Dendritic cell treated with granulocyte-macrophage colony-stimulating factor and Interleukin-4, amounts not matched to agents 40 ng/mL and 50 ng/mL, for 4 days (primary cell): ENCODE data around the gene AP3S1.
"Not testable (repeated sequence)": the region's sequence is repeated elsewhere in the genome, so short reads cannot be mapped to it uniquely, and the experiment has no call there.

ENCODE experiments used
- H3K27ac Mint-ChIP-seq: one replicate; pipeline ENCODE4 v1.8.0; 2022; ENCODE audit warnings: mild to moderate bottlenecking, mixed read lengths
- H3K27me3 Mint-ChIP-seq: one replicate; pipeline ENCODE4 v1.8.0; 2022; ENCODE audit warnings: mild to moderate bottlenecking, mixed read lengths
- H3K36me3 Mint-ChIP-seq: one replicate; pipeline ENCODE4 v1.8.0; 2022; ENCODE audit warnings: low read depth, mixed read lengths
- H3K4me1 Mint-ChIP-seq: one replicate; pipeline ENCODE4 v1.8.0; 2022; ENCODE audit warnings: low read depth, mixed read lengths
- H3K4me3 Mint-ChIP-seq: one replicate; pipeline ENCODE4 v1.8.0; 2022; ENCODE audit warnings: mild to moderate bottlenecking, moderate library complexity, mixed read lengths
- H3K9me3 Mint-ChIP-seq: one replicate; pipeline ENCODE4 v1.8.0; 2022; ENCODE audit warnings: mixed read lengths
- intact Hi-C: fragments of 100-400 bp; cut with micrococcal nuclease; formaldehyde crosslinking; loops from one replicate; pipeline ENCODE4 v1.15.0; 2022

The AP3S1 gene

GRCh38 chr5:115841382-115842088 is at the start of gene AP3S1, which contains the start of gene ATG12:
Gene AP3S1, plus strand, starts transcription at chr5:115841935. Its CDS starts 103 bp downstream, at chr5:115842038.
Gene ATG12, minus strand, starts transcription at chr5:115841565. Its CDS starts 13 bp downstream, at chr5:115841552.
- H3K36me3 Mint-ChIP-seq, result peaks cover 26% of the 10 kb centered on the region
- H3K27ac Mint-ChIP-seq, result peak within 1 kb of the TSS; percentile 99
- no peaks in the 10 kb centered on the region for H3K27me3 Mint-ChIP-seq
- peak within 1 kb of the TSS; percentile 93 for H3K4me3 Mint-ChIP-seq
- no peaks in the 10 kb centered on the region for H3K9me3 Mint-ChIP-seq
- intact Hi-C loops, result loop anchor here (1.0 to 5.0 kb wide), 5 partner anchors 215 to 569 kb away; partner anchors contain the start of genes COMMD10, FEM1C and TMED7
- peaks cover 39% of the 10 kb centered on the region for H3K4me1 Mint-ChIP-seq

DNA sequence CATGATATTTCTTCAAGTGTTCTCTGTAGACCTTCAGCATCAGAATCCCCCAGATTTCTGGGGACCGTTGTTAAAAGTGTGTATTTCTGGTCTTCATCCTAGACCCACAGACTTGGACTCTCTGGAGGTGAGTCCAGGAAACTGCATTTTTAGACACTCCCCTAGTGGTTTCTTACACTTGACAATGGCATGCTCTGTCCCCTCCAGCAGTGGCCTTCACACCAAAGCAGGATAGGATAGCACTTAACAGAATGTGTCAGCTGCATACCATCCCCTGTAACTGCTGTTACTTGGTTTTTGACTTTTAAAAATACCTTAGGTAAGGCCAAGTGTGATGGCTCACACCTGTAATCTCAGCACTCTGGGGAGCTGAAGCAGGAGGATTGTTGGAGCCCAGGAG is 46.0 kb upstream of the AP3S1 start:
- intact Hi-C loops, result no loop called here
- H3K27ac Mint-ChIP-seq, result no peak overlapping the region
- H3K9me3 Mint-ChIP-seq, result no peaks in the 10 kb centered on the region
- H3K27me3 Mint-ChIP-seq, result peaks cover 3% of the 10 kb centered on the region
- H3K36me3 Mint-ChIP-seq, result no peaks in the 10 kb centered on the region
- no peaks in the 10 kb centered on the region for H3K4me1 Mint-ChIP-seq
- no peak overlapping the region for H3K4me3 Mint-ChIP-seq

DNA sequence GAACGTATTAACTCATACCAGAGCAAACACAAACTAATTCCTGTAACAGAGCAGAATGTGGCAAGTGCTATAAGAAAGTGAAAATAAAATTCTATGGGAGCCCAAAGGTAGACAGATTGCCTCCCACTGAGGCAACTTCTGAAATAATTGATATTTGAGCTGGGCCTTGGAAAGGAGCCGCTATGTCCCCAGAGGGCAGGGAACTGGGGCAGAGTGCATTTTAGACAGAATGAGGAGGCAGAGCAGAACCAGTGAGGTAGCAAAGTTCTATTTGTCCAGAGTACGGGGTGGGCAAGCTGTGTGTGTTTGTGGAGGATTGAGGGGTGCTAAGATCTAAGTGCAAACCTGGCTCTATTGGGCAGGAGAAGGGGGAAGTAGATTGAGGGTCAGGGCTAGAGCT is 45.1 kb upstream of the AP3S1 start:
- Mint-ChIP-seq H3K4me1 (no peaks in the 10 kb centered on the region), H3K9me3 (no peaks in the 10 kb centered on the region), H3K27ac (no peak overlapping the region), H3K27me3 (peaks cover 3% of the 10 kb centered on the region), H3K4me3 (no peak overlapping the region), H3K36me3 (no peaks in the 10 kb centered on the region)
- intact Hi-C loops, result no loop called here

DNA sequence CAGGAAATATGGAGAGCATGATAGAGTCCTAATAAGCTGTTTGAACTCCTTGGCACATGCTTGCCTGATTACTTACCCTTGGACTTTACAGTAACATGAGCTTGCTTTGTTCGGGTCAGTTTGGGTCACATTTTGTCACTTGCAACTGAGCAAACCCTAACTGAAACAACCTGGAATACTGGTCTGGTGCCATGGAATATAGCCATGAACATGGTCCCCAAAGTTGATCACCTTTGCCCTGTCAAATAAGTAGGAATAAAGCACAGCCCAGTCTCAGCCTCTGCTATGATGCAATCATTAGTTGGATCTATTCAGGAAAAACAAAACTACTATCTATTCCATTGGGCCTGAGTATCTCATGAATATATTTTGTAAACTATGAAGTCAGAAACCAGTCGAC is 43.5 kb upstream of the AP3S1 start:
- Mint-ChIP-seq H3K36me3 (no peaks in the 10 kb centered on the region), H3K4me1 (no peaks in the 10 kb centered on the region), H3K27me3 (peaks cover 3% of the 10 kb centered on the region), H3K27ac (no peak overlapping the region), H3K4me3 (no peak overlapping the region), H3K9me3 (peaks cover 5% of the 10 kb centered on the region)
- intact Hi-C loops, result no loop called here

GRCh38 chr5:115800108-115800507 is 41.6 kb upstream of the AP3S1 start:
- intact Hi-C loops, result no loop called here
- peaks cover 8% of the 10 kb centered on the region for H3K9me3 Mint-ChIP-seq
- H3K27ac Mint-ChIP-seq, result no peak overlapping the region
- no peak overlapping the region for H3K4me3 Mint-ChIP-seq
- peaks cover 1% of the 10 kb centered on the region for H3K27me3 Mint-ChIP-seq
- no peaks in the 10 kb centered on the region for H3K36me3 Mint-ChIP-seq
- H3K4me1 Mint-ChIP-seq, result no peaks in the 10 kb centered on the region

DNA sequence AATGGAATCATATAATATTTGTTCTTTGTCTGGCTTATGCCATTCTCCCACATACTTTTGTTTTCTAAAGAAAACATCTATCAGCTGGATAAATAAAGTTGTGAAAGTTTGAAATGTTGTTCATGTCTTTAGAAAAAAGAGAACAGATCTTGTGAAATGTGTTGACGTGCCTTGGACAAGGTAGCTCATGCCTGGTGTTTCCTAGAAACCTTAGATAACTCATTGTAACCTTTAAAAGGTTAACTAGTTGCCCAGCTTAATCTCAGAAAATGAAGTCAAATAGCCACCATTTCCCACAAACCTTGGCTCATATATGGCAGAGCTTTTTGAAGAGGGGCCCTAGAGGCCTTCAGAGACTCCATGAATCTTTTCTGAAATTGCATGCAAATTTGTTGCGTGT is 40.6 kb upstream of the AP3S1 start:
- Mint-ChIP-seq H3K36me3 (no peaks in the 10 kb centered on the region), H3K27ac (no peak overlapping the region), H3K4me3 (no peak overlapping the region), H3K9me3 (peaks cover 8% of the 10 kb centered on the region), H3K27me3 (peaks cover 1% of the 10 kb centered on the region), H3K4me1 (no peaks in the 10 kb centered on the region)
- intact Hi-C loops, result no loop called here

DNA sequence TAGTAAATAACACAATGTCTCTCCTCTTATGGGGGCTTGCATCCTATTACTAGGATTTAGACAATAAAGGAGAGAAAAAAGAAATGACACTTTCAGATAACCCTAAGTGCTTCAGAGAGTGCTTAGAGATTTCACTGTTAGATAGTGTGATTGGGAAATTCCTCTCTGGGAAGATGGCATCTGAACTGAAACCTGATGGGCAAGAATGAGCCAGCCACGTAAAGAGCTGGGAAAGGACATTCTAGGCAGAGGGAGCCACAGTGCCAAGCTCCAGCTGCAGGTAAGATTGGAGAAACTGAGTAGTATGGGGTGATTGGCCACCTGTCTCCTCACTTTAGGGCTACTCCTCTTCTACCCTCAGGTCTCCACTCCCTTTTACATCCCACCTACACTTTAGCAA is 39.8 kb upstream of the AP3S1 start:
- H3K27me3 Mint-ChIP-seq, result peaks cover 3% of the 10 kb centered on the region
- H3K9me3 Mint-ChIP-seq, result peaks cover 8% of the 10 kb centered on the region
- H3K4me3 Mint-ChIP-seq, result no peak overlapping the region
- H3K4me1 Mint-ChIP-seq, result no peaks in the 10 kb centered on the region
- H3K36me3 Mint-ChIP-seq, result no peaks in the 10 kb centered on the region
- no peak overlapping the region for H3K27ac Mint-ChIP-seq
- intact Hi-C loops, result no loop called here

DNA sequence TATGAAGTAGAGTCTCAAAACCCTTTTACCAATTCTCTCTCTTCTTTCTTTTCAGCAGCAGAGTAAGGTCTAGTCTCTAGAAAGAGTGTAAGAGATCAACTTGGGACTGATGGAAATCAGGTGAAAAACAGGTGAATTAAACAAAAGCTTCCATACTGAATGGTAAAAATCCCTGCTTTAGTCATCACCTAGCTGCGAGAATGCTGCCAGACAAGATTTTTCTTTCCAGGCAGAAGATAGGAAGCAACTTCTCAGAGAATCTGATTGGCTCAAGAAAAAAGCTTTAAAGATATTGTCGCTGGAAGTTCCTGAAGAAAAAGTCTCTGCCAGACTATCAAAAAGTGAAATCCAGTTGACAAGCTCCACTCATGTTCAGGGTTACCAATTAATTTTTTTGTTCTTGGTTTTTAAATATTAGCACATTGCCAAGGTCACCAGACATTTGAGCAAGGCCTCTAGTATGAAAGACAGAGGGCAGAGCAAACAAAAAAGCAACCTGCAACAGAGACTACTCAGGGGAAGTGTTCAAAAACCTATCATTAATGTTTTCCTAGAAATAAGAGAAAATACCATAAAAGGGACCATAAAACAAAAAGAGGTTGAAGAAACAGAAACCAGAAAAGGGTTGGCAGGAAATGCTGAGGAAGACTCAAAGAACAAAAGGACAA is 34.6 kb upstream of the AP3S1 start:
- intact Hi-C loops, result no loop called here
- H3K4me1 Mint-ChIP-seq, result no peaks in the 10 kb centered on the region
- no peak overlapping the region for H3K27ac Mint-ChIP-seq
- peaks cover 15% of the 10 kb centered on the region for H3K27me3 Mint-ChIP-seq
- H3K36me3 Mint-ChIP-seq, result no peaks in the 10 kb centered on the region
- H3K4me3 Mint-ChIP-seq, result no peak overlapping the region
- peaks cover 8% of the 10 kb centered on the region for H3K9me3 Mint-ChIP-seq

DNA sequence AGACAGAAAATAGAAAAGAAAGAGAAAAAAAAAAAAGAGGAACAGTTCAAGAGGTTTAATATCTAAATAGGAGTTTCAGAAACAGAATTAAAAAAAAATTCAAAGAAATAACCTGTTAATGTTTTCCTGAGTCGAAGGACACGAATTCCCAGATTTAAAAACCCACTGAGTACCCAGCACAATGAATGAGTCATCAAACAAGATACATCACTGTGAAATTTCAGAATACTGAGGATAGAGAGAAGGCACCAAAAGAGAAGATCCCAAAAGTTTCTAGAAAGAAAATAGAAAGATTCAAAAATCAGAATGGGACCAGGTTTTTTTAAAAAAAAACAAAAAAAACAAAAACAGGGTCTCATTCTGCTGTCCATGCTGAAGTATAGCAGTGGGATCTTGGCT is 34.1 kb upstream of the AP3S1 start:
- Mint-ChIP-seq H3K4me3 (no peak overlapping the region), H3K27me3 (peaks cover 19% of the 10 kb centered on the region), H3K27ac (no peak overlapping the region), H3K36me3 (no peaks in the 10 kb centered on the region), H3K9me3 (peaks cover 8% of the 10 kb centered on the region), H3K4me1 (no peaks in the 10 kb centered on the region)
- intact Hi-C loops, result no loop called here

DNA sequence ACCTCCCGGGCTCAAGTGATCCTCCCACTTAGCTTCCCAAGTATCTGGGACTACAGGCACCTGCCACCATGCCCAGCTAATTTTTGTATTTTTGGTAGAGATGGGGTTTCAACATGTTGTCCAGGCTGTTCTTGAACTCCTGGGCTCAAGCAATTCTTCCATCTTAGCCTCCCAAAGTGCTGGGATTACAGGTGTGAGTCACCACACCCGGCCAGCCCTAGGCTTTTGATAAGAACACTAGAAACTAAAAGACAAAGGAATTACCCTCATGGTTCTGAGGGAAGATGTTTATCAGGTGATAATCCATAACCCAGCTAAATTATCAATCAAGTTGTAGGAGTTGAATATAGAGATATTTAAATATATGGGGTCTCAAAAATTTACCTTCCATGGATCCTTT is 33.7 kb upstream of the AP3S1 start:
- H3K36me3 Mint-ChIP-seq, H3K4me3 Mint-ChIP-seq, H3K9me3 Mint-ChIP-seq, intact Hi-C loops, H3K4me1 Mint-ChIP-seq, H3K27ac Mint-ChIP-seq: not testable (repeated sequence)
- H3K27me3 Mint-ChIP-seq, result peaks cover 22% of the 10 kb centered on the region

DNA sequence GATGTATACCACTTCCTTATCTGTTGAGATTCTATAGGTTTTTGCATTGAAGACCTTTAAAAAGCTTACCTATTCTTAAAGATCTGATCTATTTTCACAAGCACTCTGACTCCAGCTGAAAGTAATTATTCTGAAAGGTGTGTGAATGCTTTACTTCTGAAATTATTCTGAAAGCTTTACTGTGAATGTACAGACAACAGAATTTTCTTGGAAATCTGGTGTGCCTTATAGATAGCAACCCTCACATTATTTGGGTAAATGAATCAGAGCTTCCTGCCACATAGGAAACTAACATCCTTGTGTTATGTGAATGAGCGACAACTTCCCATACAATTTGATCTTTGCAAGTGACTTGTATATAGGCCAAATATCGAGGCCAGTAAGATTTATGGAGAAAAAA is 31.8 kb upstream of the AP3S1 start:
- Mint-ChIP-seq H3K4me3 (no peak overlapping the region), H3K9me3 (no peaks in the 10 kb centered on the region), H3K4me1 (peaks cover under 1% of the 10 kb centered on the region), H3K36me3 (no peaks in the 10 kb centered on the region), H3K27ac (no peak overlapping the region), H3K27me3 (peaks cover 39% of the 10 kb centered on the region)
- intact Hi-C loops, result no loop called here

DNA sequence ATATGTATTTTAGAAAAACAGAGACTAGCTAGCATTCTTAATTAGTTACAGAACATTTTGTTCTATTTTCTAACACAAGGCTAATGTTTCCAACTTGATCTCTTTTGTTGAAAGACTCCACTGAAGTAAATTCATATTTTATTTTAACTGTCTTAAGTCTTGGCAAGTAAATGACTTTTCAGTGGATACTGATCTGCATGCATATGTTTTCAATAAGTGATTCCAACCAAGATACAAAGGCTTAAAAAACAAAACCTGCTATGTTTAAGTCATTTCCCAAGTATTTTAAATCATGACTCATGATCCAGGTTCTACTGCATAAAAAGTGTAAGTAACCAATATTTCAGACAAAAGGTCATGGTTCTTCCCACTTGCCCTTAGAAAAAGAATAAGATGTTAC is 31.0 kb upstream of the AP3S1 start:
- Mint-ChIP-seq H3K36me3 (no peaks in the 10 kb centered on the region), H3K9me3 (no peaks in the 10 kb centered on the region), H3K27ac (no peak overlapping the region), H3K27me3 (peaks cover 48% of the 10 kb centered on the region), H3K4me3 (no peak overlapping the region), H3K4me1 (peaks cover 9% of the 10 kb centered on the region)
- intact Hi-C loops, result no loop called here

DNA sequence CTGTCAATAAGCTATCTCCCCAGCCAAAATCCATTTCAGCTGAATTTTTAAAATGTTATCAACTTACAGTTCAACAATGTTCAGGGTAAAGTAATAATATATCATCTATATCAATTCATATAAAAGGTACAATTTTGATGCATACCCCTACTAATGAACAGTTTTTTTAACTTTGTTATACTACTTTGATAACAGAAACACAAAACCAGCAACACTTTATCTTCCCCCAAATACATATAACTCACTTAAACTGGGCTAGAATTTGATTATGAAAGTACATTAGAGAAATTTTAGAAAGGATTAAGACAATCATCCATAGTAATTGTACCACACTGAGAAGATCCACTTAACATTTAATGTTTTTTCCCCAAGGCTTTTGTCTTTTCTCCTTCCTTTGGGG is 30.3 kb upstream of the AP3S1 start:
- H3K36me3 Mint-ChIP-seq, result no peaks in the 10 kb centered on the region
- no peaks in the 10 kb centered on the region for H3K9me3 Mint-ChIP-seq
- peaks cover 54% of the 10 kb centered on the region for H3K27me3 Mint-ChIP-seq
- intact Hi-C loops, result no loop called here
- H3K4me1 Mint-ChIP-seq, result peaks cover 16% of the 10 kb centered on the region
- no peak overlapping the region for H3K4me3 Mint-ChIP-seq
- H3K27ac Mint-ChIP-seq, result no peak overlapping the region

DNA sequence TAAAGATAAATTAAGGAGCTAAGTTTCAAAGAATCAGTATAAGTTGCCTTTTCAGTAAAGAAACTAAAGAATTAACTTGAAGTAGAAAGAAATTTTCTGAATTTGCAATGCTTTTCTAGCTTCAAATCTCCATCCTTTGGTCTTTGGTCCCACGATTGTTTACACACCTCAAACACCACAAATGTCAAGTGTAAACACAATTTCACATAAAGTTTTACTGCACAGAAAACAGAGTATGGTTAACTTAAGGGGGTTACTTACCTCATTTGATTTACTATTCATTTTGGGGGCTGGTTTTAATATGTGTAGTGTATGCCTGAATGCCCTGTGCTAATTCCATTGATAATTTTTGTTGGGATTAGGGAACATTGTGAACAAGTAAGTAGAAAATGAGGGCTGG is 29.4 kb upstream of the AP3S1 start:
- Mint-ChIP-seq H3K27me3 (peaks cover 60% of the 10 kb centered on the region), H3K9me3 (no peaks in the 10 kb centered on the region), H3K4me3 (no peak overlapping the region), H3K36me3 (no peaks in the 10 kb centered on the region), H3K4me1 (peaks cover 22% of the 10 kb centered on the region), H3K27ac (no peak overlapping the region)
- intact Hi-C loops, result no loop called here

DNA sequence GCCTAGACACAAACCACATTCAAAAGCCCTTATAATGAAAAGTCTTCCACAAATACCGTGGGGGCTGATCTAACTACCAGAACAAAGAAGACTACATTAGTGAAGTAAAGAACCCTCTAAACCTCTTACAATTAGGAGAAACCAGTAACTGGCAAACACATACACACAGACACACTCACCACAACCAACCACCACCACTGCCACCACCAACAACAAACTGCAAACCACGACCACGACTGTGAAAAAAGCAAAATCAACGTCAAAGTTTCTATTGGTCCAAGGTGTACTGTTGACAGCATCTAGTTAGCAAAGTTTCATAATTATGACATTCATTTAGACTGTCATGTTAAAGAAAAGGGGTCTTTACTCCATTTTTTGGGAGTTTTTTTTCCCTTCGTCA is 28.0 kb upstream of the AP3S1 start:
- H3K4me1 Mint-ChIP-seq, result peaks cover 22% of the 10 kb centered on the region
- H3K27me3 Mint-ChIP-seq, result peaks cover 66% of the 10 kb centered on the region
- no peak overlapping the region for H3K27ac Mint-ChIP-seq
- no peaks in the 10 kb centered on the region for H3K36me3 Mint-ChIP-seq
- intact Hi-C loops, result no loop called here
- no peak overlapping the region for H3K4me3 Mint-ChIP-seq
- H3K9me3 Mint-ChIP-seq, result no peaks in the 10 kb centered on the region
